NCI-H2029 treated with DMSO at 0.1 percent for 48 hours (cell line): ENCODE measurements around the gene ZBTB21.

Experiments used
- DNase-seq: peaks from one replicate; lab custom pipeline; 2025; lab: John Stamatoyannopoulos, UW

ZBTB21 gene

DNA sequence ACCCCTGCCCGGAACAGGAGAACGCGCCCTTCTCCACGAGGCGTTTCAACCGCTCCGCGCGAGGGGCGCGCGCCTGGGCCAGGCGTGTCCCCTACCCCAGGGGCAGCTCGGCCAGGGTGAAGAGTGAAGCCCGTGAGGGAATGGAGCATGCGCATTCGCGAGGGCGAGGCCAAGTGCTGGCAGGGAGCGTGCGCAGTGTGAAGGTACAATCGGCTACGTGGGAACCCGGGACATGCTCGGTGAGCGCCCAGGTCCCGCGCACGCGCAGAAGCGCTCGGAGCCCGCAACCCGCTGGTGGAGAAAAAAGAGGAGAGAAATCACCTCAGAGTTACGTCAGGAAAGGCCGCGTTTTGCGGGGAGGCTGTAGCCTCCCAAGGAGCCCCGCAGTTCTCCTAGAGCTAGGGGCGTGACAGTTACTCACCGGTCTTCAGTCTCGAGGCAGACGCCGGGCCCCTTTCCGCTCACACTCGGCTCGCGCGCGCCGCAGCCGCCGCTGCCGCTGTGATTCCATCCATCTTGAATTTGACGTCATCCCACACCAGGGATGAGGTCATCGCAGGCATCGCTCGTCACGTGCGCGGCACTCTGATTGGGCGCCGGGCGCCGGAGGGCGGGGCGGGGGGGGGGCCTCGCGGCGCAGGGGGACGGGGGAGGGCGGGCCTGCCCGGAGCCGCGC, at the start of gene ZBTB21:
Gene ZBTB21, minus strand, starts transcription at position 530 of the 676 bp plus-strand sequence. CDS start 16,265 bp downstream, outside the sequence.
- peak; percentile 96 for DNase-seq

DNA sequence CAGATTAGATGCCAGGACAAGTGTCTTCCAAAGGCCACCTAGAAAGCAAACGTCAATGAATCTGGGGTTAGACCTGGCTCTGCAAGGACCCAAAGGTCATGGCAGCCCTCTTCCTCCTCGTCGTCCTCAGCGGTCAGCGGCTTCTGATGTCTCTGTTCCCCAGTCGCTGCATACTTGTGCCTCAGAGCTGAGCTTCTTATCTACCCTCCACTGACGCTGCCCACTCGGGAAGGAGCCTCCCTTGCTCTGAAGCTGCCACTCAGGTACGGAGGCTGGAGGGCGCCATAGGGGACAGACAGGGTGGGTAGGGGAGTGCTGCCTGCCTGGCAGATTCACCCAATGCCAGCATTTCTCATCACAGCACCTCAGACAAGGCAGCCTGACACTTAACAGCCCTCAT, 49.6 kb upstream of the ZBTB21 start:
- no peak for DNase-seq

DNA sequence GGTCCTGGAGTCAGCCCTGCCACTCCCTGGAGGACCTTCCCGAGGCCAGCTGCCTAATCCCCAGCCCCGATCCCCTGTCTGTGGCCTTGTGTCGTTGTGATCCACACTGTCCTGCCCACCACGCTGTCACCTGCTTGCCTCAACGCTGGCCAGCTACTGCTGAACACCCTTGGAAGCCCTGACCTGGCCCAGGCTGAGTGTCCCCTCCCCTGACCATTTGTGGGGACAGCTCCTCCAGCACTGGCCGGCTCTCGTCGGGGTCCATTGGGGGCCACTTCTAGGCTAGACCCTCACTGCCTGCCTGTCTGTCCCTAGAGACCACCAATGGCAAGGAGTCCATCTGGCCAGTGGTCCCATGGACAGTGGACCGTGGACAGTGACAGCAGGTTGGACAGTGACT, 49.0 kb upstream of the ZBTB21 start:
- no peak for DNase-seq

DNA sequence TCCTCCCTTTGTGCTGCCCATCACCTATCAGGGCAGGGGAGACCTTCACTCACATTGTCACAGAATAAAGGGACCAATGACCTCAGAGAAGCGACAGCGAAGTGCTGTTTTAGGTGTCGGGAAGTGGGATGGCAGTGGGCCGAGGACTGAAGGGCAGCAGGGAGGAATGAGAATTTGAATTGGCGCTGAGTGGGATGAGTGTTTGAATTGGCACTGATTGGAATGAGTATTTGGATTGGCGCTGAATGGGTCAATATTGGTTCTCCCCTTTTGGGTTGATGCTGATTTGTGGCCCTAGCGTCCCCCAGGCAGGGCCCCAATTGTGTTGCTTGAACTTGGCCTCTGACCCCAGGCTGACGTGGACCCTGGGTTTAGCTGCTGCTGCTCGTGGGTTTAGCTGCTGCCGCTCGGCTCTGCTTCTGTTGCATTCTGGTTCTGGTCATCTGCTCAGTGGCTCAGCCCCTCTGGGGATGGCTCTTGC, 48.5 kb upstream of the ZBTB21 start:
- peak; percentile 99 for DNase-seq

DNA sequence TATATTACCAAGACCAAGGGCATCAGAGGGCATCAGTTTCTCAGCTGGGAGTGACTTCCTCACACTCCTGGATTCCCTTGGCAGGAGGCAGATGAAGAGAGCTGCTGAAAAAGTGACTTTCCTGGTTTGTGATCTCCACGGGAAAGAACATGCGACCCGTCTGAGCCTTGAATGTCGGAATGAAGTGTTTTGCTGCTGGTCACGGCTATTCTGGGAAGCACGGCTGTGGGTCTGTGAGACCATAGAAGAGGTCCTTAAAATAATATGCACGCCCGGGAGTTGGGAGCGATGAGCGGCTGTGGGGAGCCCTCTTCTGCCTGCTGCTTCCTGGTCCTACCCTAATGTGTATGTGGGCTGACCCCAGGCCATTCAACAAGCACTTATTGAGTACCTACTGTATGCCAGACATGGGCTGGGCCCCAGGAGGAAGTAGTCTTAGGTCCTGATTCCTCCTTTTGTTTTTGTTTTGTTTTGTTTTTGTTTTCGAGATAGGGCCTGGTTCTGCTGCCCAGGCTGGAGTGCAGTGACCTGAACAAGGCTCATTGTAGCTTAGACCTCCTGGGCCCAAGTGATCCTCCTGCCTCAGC, 47.8 kb upstream of the ZBTB21 start:
- DNase-seq, result peak; percentile 47

DNA sequence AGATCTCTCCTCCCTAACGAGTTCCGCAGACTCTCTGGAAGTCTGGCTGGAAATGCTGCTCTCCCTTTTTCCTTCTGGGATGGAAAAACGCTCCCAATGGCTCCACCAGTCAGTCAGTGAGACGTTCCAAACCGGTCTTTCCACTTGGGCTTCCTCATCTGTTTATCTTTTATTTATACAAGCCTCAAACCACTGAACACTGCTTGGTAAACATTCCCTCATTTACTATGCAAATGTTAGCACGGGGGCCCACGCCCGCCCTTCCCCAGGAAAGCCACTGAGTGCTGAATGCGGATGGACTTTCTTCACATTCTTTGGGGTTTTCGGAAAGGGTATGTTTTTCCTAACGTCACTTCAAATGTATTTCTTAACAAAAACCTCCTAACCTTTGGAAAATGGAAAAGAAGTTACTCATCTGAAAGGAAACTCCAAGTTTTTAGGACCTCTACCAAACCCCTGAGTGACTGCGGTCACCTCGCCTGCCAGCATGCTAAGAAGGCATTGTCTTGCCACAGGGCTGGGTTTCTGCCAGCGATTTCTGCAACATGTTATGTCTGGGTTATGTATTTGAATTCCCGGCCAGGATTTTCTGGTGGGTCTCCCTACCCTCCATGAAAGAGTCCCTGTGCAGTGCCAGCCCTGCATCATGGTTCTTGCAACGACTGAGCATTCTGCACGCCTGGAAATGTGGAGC, 47.0 kb upstream of the ZBTB21 start:
- DNase-seq, result peak; percentile 98

DNA sequence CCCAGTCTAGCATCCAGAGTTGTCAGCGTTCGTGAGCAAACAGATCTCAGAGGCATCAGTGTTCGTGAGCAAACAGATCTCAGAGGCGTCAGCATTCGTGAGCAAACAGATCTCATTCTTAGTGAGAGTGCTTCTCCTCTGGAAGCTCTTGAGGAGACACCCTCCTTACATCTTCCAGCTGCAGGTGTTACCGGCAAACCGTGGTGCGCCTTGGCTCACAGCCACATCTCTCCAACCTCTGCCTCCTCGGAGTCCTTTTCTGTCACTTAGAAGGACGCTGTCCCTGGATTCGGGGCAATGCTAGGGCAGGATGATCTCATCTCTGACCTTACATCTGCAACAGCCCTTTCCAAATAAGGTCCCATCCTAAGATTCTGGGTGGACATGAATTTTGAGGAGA, 46.3 kb upstream of the ZBTB21 start:
- DNase-seq, result peak; percentile 94

DNA sequence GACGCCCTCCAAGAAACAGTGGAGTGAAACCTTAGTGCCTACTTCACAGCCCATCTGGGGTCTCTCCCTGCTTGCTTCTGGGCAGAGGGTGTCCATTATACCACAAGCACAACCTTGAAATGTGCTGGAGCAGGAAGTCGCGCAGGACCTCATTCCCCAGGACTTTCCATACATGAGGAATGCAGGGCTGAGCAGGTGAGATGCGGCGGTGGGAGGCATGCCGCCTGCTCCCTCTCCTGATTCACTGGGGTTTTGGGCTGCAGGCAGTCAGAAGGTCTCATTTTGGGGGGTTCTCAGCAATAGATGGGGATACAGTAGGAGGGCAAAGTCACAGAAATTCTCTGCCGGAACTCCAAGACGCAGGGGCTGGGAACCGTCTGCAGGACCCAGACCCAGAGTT, 45.3 kb upstream of the ZBTB21 start:
- no peak for DNase-seq

DNA sequence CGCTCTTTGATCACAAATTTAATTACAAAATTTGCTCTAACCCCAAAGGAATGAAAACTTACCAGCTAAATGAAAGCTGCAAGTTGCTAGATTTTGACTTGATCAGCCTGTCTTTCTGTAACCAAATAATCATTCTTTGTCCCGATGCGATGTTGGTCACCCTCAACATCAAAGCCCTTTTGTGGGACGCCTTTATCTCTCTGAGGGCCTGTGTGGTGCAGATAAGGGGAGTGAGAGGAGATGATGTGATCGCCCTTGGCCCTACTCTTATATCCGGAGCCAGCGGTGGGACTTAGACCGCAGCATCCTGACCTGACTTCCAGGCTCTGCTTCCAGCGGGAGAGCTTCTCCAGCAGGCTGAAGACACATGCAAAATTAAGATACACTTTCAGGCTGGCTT, 41.6 kb upstream of the ZBTB21 start:
- no peak for DNase-seq

DNA sequence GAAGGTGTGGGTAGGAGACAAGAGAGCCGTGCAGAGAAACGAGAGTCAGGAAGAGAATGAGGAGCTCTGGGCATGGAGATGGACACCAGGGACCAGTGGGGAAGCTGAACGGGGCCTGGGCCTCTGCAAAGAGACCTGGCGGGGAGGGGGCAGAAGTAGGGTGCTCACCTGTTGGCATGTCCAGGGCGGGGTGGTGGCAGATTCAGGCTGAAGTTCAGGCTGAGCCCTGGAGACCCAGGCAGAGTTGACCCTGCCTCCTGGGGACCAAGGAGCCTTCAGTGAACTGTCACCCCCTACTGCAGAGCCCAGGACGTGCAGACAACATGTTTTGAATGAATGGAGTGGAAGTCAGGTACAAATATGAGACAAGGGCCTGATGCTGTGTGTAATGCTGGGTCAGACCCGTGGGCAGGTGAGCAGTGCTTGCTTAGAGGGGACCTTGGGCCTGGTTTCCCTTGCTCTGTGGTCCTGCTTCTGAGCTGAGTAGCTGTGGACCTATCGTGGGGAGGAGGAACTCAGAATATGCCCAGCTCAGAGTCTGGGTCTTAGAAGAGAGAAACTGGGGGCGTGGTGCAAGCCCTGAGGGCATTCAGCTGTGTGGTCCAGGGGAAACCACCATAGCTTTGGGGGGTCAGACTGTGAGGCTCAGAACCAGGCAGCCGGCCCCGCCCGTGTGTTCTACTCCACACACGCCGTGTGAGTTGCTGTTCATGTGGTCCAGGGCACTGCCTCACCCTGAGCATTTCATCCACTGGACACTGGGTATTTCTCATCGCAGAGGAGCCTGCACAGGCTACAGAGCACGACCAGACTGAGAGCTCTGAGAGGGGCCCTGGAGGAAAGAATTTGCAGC, 39.6 kb upstream of the ZBTB21 start:
- DNase-seq, result no peak

DNA sequence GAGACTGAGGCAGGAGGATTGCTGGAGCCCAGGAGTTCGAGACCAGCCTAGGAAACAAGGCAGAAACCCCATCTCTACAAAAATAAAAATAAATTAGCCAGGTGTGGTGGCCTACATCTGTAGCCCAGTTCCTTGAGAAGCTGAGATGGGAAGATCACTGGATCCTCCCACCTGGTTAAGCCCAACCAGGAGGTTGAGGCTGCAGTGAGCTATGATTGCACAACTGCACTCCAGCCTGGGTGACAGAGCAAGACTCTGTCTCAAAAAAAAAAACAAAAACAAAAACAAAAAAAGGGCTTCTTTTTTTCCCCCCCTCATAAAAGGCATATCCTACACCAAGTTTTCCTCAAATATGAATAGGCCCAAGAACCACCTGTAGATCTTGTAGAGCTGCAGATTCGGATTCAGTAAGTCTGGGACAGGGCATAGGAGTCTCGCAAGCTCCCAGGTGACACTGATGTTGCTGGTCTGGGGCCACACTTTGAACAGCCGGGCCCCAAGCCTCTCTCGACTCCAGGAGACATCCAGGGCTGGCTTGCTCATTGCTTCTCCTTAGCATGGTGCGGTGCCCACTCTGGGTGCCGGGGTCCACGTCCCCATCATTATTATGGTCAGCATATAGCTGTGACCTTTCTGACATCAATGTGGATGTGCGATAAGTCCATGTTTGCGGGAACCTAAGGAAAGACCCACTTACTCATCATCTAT, 38.9 kb upstream of the ZBTB21 start:
- no peak for DNase-seq

DNA sequence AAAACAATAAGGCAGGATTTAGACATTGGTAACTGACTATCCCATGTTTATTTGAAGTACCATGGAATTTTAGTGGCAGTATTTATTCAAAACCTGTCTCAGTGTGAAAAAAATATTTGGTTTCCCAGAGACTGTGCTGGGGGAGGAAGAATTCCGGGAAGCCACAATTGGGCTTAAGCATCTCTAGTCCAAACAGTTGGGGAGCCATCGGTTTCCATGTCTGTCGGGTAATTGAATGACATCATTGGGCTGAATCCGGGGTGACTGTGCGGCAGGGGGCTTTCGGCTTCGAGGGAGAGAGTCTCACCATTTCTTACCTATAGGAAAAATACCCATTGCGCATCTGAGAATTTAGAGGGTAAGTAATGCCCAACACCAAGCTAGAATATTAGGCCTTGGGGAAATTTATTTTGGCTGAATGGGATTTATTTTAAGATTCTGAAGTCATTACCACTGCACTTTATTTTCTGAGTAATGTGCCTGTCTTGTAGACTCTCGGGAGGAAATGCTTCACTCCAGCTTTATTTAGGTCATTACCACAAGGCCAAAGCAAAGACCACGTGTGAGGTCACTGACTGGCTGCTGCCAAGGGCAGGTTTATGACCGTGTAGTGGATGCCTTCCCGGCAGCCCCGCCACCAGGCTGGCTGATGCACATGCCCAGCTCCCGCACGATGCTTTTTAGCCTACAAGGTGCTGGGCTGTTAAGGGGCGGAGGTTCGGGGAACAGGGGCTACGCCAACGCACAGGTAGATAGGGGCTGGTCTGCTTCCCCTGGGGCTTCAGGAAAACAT, 37.9 kb upstream of the ZBTB21 start:
- no peak for DNase-seq

DNA sequence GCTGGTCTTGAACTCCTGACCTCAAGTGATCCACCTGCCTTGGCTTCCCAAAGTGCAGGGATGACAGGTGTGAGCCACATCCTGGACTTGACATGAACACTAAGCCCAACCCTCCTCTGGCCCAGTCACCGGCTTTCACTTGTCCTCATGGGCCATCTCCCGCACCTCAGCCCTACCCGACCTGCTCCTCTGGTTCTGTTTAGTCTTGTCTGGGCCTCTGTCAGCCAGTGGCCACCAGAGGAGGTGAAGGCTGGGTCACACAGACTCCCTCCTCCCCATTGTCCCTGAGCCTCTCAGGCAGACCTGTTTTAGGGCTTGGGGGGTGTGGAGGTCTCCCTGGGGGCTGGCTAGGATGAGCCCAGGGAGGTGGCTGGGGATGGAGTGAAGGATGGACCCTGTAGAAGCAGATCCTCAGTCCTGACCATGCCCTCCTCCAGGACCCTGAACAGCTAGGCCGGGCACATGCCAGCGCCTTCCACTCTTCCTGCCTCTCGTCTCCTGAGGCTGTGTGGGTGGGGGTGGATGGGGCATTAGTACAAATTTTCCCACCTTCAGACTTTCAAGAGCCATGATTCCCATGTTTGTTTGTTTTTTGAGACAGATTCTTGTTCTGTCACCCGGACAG, 34.8 kb upstream of the ZBTB21 start:
- DNase-seq, result no peak

DNA sequence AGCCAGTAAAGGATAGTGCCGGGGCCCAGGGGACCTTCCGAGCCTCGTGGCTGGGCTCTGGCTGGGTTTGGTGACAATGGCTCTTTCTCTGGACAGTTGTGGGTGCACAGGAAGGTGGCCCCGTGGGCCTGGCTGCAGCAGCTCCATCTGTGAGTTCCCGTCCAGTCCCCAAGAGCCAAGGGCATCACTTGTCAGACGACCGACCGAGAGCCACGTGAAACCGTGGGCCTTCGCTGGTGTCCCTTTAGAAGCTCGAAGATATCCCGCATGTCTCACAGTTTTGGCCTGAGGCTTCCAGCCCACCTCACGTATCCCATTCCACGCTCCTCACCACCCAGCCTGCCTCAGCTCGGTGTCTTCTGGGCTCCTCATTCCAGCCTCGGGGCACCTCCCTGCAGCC, 33.8 kb upstream of the ZBTB21 start:
- no peak for DNase-seq

DNA sequence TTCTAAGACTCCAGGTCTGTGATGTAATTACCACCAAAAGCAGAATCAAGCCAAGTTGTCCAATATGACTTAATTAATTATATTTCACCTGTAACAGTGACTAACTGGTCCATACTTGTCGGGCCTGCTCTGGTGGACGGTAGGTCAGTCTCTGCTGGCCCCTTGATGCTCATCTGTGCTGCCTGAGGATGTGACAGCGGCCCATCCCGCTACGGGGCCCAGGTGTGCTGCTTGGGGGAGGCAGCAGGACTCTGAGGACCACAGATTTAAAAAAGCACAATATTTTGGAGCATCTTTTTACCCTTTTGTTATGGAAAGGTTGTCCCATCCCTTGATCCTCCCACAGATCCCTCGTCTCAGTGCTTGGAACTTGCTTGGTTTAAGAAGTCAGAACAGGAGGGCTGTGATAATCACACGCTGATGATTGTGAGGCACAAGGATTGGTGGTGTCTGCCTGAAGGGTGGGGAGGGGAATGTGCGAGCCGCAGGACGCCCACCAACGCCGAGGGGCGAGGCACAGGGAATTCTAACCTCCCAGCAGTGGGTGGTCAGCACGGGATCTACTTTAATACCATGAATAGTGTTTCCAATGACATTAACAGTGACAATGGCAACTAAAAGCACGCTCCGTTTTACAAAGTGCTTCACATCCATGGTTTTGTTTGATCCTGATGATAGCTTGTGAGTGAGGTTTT, 33.2 kb upstream of the ZBTB21 start:
- DNase-seq, result no peak

DNA sequence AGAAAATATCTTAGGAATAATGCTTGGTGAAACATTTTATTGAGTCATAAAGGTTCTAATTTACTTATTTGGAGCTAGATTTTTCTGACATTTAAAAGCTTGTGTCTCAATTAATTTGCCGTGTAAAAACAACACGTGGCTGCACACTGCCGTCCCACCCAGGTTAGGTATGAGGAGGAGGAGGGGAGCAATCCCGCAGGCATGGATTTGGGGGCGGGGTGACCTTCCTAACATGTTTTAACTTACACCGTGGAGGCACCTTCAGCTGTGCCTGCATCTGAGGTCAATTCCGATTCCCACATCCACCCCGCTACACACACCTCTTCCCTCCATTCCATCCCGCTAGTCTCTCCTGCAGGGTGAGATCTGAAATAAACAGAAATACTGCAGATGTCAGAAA, 32.5 kb upstream of the ZBTB21 start:
- DNase-seq, result no peak

DNA sequence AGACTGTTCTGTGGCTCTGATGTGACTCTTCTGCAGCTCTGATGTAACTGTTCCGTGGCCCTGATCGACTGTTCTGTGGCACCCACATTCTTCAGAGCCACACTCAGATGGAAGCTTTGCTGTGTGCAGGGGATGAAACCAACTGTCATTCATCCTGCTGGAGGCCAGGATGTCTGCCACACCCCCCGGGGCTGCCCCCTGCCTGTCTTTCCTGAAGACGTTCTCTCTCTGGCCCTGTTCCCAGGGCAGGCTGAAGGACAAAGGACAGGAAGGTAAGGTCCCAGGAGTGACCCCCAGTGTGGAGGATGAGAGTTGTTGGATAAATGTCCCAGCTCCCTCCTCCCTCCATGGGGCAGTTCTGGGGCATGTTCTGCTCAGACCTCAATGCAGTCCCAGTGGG, 31.6 kb upstream of the ZBTB21 start:
- no peak for DNase-seq

DNA sequence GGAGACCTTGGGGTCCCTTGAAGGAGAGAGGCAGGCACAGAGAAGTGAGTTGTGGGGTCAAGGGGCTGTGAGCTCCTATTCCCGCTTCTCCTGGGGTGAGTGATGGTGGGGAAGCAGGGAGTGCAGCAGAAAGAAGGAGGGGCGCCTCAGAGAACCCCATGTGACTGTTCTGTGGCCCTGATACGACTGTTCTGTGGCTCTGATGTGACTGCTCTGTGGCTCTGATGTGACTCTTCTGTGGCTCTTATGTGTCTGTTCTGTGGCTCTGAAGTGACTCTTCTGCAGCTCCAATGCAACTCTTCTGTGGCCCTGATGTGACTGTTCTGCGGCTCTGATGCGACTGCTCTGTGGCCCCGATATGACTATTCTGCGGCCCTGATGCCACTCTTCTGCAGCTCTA, 31.1 kb upstream of the ZBTB21 start:
- no peak for DNase-seq

DNA sequence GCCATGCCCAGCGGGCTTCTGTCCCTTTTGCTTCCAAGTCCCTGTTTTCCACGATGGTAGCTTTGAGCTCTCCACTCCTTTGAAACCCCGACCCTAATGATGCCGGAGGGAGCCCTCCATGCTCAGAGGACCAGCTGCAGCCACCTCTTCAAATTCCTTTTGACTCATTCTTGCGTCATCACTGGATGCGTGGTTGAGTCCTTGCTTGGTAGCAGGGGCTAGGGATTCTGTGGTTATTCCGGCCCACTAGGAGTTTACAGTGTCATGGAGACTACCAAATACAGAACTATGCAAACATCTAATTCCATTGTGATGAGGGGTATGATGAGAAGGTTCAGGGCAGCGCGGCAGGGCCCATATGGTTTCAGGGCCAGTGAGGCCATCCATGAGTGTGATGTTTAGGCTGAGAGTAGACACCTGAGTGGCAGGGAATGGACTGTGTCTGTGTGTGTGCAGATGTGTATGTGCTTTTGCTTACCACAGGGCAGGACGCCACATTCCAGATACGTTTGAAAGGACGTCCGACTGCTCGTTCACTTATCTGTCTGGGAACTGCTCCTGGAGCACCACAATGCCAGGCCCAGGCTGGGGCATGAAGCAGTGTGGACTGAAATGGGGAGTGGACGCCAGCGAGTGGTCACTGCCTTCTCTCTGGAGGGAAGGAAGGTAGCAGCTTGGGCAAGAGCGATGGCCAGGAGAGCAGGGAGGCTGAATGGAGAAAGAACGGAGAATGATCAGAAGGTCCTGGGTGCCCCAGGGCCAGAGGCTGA, 30.4 kb upstream of the ZBTB21 start:
- DNase-seq, result no peak
